GM23338 (cell line): ENCODE results near the gene CACNA1B. TPM values are rescaled to one million over a fixed set of nuclear protein-coding genes. Genes with fewer than 3 reads are reported as not detected.

Source experiments
- ATAC-seq: fragments of 200-7000 bp; cut with Tn5 transposase; 3 replicates; pipeline ENCODE4 v1.9.1; 2020
- DNase-seq: peaks from one replicate; pipeline ENCODE4 v3.0.0-alpha.2; 2015; ENCODE audit warnings: low spot score
- H2AFZ ChIP-seq: fragments of 200-600 bp; sonication (generic); 2 replicates; pipeline ENCODE4 v1.8.0; 2016; ENCODE audit warnings: antibody characterized with exemption, mild to moderate bottlenecking, moderate library complexity
- H3F3A ChIP-seq: fragments of 200-600 bp; sonication (generic); replicated peaks from 2 replicates; pipeline ENCODE4 v1.8.0; 2017; ENCODE audit warnings: antibody characterized with exemption, mixed run types, low read depth
- H3K27ac ChIP-seq: fragments of 200-600 bp; sonication (generic); 2 replicates; pipeline ENCODE4 v1.6.1; 2016; ENCODE audit warnings: low read depth
- H3K27me3 ChIP-seq: fragments of 200-600 bp; sonication (generic); 2 replicates; pipeline ENCODE4 v1.8.0; 2016; ENCODE audit warnings: mild to moderate bottlenecking, mixed run types, moderate library complexity; ENCODE audit not compliant: insufficient read depth
- H3K36me3 ChIP-seq: fragments of 200-600 bp; sonication (generic); 2 replicates; pipeline ENCODE4 v1.8.0; 2016; ENCODE audit warnings: mild to moderate bottlenecking; ENCODE audit not compliant: insufficient read depth
- H3K4me1 ChIP-seq: fragments of 200-600 bp; sonication (generic); 2 replicates; pipeline ENCODE4 v1.8.0; 2016; ENCODE audit warnings: mild to moderate bottlenecking, moderate library complexity; ENCODE audit not compliant: insufficient read depth
- H3K4me2 ChIP-seq: fragments of 200-600 bp; sonication (generic); 2 replicates; pipeline ENCODE4 v1.7.1; 2017; ENCODE audit warnings: mixed run types
- H3K4me3 ChIP-seq: fragments of 200-600 bp; sonication (generic); 2 replicates; pipeline ENCODE4 v1.6.1; 2016; ENCODE audit warnings: mixed run types
- H3K79me2 ChIP-seq: fragments of 200-600 bp; sonication (generic); replicated peaks from 2 replicates; pipeline ENCODE4 v1.8.0; 2017; ENCODE audit warnings: mild to moderate bottlenecking; ENCODE audit not compliant: insufficient read depth
- H3K9me2 ChIP-seq: fragments of 200-600 bp; sonication (generic); 2 replicates; pipeline ENCODE4 v1.8.0; 2017; ENCODE audit not compliant: insufficient read depth
- H4K20me1 ChIP-seq: fragments of 200-600 bp; sonication (generic); replicated peaks from 2 replicates; pipeline ENCODE4 v1.8.0; 2017; ENCODE audit warnings: mild to moderate bottlenecking; ENCODE audit not compliant: insufficient read depth
- H3K27ac Mint-ChIP-seq: 2 replicates; pipeline ENCODE4 v1.8.0; 2020; ENCODE audit warnings: inconsistent platforms, mild to moderate bottlenecking, moderate library complexity, mixed read lengths
- H3K27me3 Mint-ChIP-seq: 3 replicates; pipeline ENCODE4 v1.8.0; 2022; ENCODE audit warnings: low read depth, mild to moderate bottlenecking, moderate library complexity, mixed read lengths, inconsistent platforms; ENCODE audit not compliant: insufficient read depth, poor library complexity
- H3K36me3 Mint-ChIP-seq: 3 replicates; pipeline ENCODE4 v1.8.0; 2021; ENCODE audit warnings: low read depth, mild to moderate bottlenecking, inconsistent platforms, moderate library complexity, mixed read lengths
- H3K4me1 Mint-ChIP-seq: 3 replicates; pipeline ENCODE4 v1.8.0; 2020; ENCODE audit warnings: mild to moderate bottlenecking, inconsistent platforms, mixed read lengths
- H3K4me3 Mint-ChIP-seq: 3 replicates; pipeline ENCODE4 v1.8.0; 2021; ENCODE audit warnings: moderate library complexity, mild to moderate bottlenecking, inconsistent platforms, mixed read lengths
- H3K9me3 Mint-ChIP-seq: 3 replicates; pipeline ENCODE4 v1.8.0; 2020; ENCODE audit warnings: moderate library complexity, mild to moderate bottlenecking, inconsistent platforms, mixed read lengths
- CREB1 ChIP-seq: fragments of 250-450 bp; sonication (Bioruptor Pico); IDR thresholded peaks from 2 replicates; pipeline ENCODE4 v1.5.0; 2020; ENCODE audit warnings: low read depth, mild to moderate bottlenecking, moderate library complexity
- CTCF ChIP-seq, 2 experiments: fragments of 200-600 bp in 1 of 2; sonication (generic) in 1 of 2; conservative IDR thresholded peaks; 2 replicates each; pipeline versions ENCODE4 v1.5.1 to v1.6.1; 2016 to 2017; ENCODE audit warnings: antibody characterized with exemption in 2 of 2, low read depth in 2 of 2, mild to moderate bottlenecking in 2 of 2, moderate library complexity in 1 of 2
- ETS1 ChIP-seq: IDR thresholded peaks from 2 replicates; pipeline ENCODE4 v1.6.1; 2016; ENCODE audit warnings: antibody characterized with exemption
- EZH2 ChIP-seq: fragments of 200-600 bp; sonication (generic); IDR thresholded peaks from one replicate; pipeline ENCODE4 v1.8.0; 2017; ENCODE audit warnings: antibody characterized with exemption, mild to moderate bottlenecking, low read depth; ENCODE audit not compliant: unreplicated experiment
- EZH2phosphoT487 ChIP-seq: fragments of 200-600 bp; sonication (generic); IDR thresholded peaks from one replicate; pipeline ENCODE4 v1.8.1; 2018; ENCODE audit warnings: antibody characterized with exemption; ENCODE audit not compliant: unreplicated experiment
- JUNB ChIP-seq: IDR thresholded peaks from one replicate; pipeline ENCODE4 v1.6.1; 2016; ENCODE audit warnings: antibody characterized with exemption; ENCODE audit not compliant: unreplicated experiment
- NANOG ChIP-seq: IDR thresholded peaks from 2 replicates; pipeline ENCODE4 v1.6.1; 2016; ENCODE audit warnings: antibody characterized with exemption, borderline replicate concordance
- POLR2AphosphoS5 ChIP-seq: IDR thresholded peaks from 2 replicates; pipeline ENCODE4 v1.6.1; 2016; ENCODE audit warnings: antibody characterized with exemption, low read depth
- STAT1 ChIP-seq: IDR thresholded peaks from one replicate; pipeline ENCODE4 v1.6.1; 2016; ENCODE audit warnings: antibody characterized with exemption; ENCODE audit not compliant: unreplicated experiment
- ZNF114 ChIP-seq: fragments of 250-450 bp; sonication (Bioruptor Pico); IDR thresholded peaks from 2 replicates; pipeline ENCODE4 v1.5.0; 2020; ENCODE audit warnings: mild to moderate bottlenecking, moderate library complexity
- ZNF331 ChIP-seq: fragments of 250-450 bp; sonication (Bioruptor Pico); IDR thresholded peaks from 2 replicates; pipeline ENCODE4 v1.5.0; 2020; ENCODE audit warnings: low read depth, mild to moderate bottlenecking, moderate library complexity
- ZNF462 ChIP-seq: fragments of 250-450 bp; sonication (Bioruptor Pico); IDR thresholded peaks from 2 replicates; pipeline ENCODE4 v1.5.0; 2020; ENCODE audit warnings: mild to moderate bottlenecking, moderate library complexity
- polyA plus RNA-seq: library from polyadenylated mRNA; unstranded; fragments of >200 nt; fragmentation: Nextera tagmentation; extraction: Ambion mirVana; gene quantifications from 2 replicates; pipeline ENCODE4 v1.2.1, GENCODE V29; 2016
- total RNA-seq: library from RNA; depleted of rRNA; stranded (reverse); fragments of >200 nt; shearing (Covaris generic); gene quantifications from 2 replicates; pipeline ENCODE4 v1.2.3, GENCODE V29; 2014
- TF ChIP-seq, protein P1 (sequence below): IDR thresholded peaks from one replicate; pipeline ENCODE4 v1.6.1; 2018; ENCODE audit warnings: antibody characterized with exemption; ENCODE audit not compliant: unreplicated experiment

The CACNA1B gene
- total and polyA plus RNA-seq, 2 experiments from 2014 or later: 1.1 to 10.4 TPM

GRCh38 chr9:137873408-137873807 lies 4.2 kb upstream of the CACNA1B start:
- no peak overlapping the region for H3K27ac Mint-ChIP-seq
- H3K4me3 Mint-ChIP-seq: no peak overlapping the region
- peaks cover 18% of the 10 kb centered on the region for H3K27me3 Mint-ChIP-seq
- H3K4me2 ChIP-seq: no peak overlapping the region
- H3K27me3 ChIP-seq: peaks cover 16% of the 10 kb centered on the region; the same call in 1 of the 2 replicates
- H3K9me2 ChIP-seq: no peaks in the 10 kb centered on the region
- DNase-seq: no peak
- H3K9me3 Mint-ChIP-seq: peaks cover 3% of the 10 kb centered on the region
- H3K79me2 ChIP-seq: no peaks in the 10 kb centered on the region
- TF ChIP-seq, protein P1, sequence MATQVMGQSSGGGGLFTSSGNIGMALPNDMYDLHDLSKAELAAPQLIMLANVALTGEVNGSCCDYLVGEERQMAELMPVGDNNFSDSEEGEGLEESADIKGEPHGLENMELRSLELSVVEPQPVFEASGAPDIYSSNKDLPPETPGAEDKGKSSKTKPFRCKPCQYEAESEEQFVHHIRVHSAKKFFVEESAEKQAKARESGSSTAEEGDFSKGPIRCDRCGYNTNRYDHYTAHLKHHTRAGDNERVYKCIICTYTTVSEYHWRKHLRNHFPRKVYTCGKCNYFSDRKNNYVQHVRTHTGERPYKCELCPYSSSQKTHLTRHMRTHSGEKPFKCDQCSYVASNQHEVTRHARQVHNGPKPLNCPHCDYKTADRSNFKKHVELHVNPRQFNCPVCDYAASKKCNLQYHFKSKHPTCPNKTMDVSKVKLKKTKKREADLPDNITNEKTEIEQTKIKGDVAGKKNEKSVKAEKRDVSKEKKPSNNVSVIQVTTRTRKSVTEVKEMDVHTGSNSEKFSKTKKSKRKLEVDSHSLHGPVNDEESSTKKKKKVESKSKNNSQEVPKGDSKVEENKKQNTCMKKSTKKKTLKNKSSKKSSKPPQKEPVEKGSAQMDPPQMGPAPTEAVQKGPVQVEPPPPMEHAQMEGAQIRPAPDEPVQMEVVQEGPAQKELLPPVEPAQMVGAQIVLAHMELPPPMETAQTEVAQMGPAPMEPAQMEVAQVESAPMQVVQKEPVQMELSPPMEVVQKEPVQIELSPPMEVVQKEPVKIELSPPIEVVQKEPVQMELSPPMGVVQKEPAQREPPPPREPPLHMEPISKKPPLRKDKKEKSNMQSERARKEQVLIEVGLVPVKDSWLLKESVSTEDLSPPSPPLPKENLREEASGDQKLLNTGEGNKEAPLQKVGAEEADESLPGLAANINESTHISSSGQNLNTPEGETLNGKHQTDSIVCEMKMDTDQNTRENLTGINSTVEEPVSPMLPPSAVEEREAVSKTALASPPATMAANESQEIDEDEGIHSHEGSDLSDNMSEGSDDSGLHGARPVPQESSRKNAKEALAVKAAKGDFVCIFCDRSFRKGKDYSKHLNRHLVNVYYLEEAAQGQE: no peak
- TF ChIP-seq POLR2AphosphoS5 (no peak), ZNF114 (CRISPR knock-in tag) (no peak), ZNF462 (CRISPR knock-in tag) (no peak), STAT1 (no peak), NANOG (no peak), CREB1 (CRISPR knock-in tag) (no peak), EZH2phosphoT487 (no peak), ETS1 (no peak), JUNB (no peak), ZNF331 (CRISPR knock-in tag) (no peak), CTCF (conservative IDR thresholded peaks at IDR 0.05; ENCODE audit: low read depth in 2 of 2) (no peak), EZH2 (no peak)
- H3F3A ChIP-seq: no peaks in the 10 kb centered on the region
- H3K4me1 ChIP-seq: no peaks in the 10 kb centered on the region
- H3K27ac ChIP-seq: no peak overlapping the region
- H3K4me3 ChIP-seq: no peak overlapping the region
- H3K4me1 Mint-ChIP-seq: peaks cover 4% of the 10 kb centered on the region
- no peak for ATAC-seq
- no peaks in the 10 kb centered on the region for H3K36me3 ChIP-seq
- H3K36me3 Mint-ChIP-seq: no peaks in the 10 kb centered on the region; the same call in 2 of the 3 replicates
- no peak overlapping the region for H2AFZ ChIP-seq
- H4K20me1 ChIP-seq: no peaks in the 10 kb centered on the region
